H1 (cell line): ENCODE measurements around the gene HOGA1. TPM values are rescaled to one million over a fixed set of nuclear protein-coding genes. Genes with fewer than 3 reads are reported as not detected.

ENCODE experiments used
- CTCF ChIA-PET: fragments of 300-600 bp; sonication (Branson Sonifier 250); formaldehyde crosslinking; loops from one replicate; lab custom pipeline; 2021; ENCODE audit not compliant: partially characterized antibody; lab: Charles Lee
- POLR2A ChIA-PET: fragments of 300-600 bp; sonication (Branson Sonifier 250); formaldehyde crosslinking; loops from one replicate; lab custom pipeline; 2021; ENCODE audit warnings: inconsistent platforms; ENCODE audit not compliant: partially characterized antibody; lab: Charles Lee
- DNase-seq, 2 experiments: peaks; one replicate each; pipeline versions ENCODE4 v3.0.0 to v3.0.0-alpha.2; 2010 to 2022; ENCODE audit warnings: low spot score in 2 of 2, low read depth in 1 of 2, mixed read lengths in 1 of 2
- FAIRE-seq: peaks from 2 replicates; lab custom pipeline; 2011; peaks lifted over from hg19 to GRCh38; lab: Jason Lieb, UNC
- H2AFZ ChIP-seq: 2 replicates; pipeline ENCODE4 v1.8.1; 2012; ENCODE audit warnings: low read length, inconsistent platforms
- H2AK5ac ChIP-seq: 2 replicates; pipeline ENCODE4 v1.6.1; 2013; ENCODE audit warnings: low read depth, low read length
- H2BK120ac ChIP-seq: replicated peaks from 2 replicates; pipeline ENCODE3; 2013; ENCODE audit warnings: low read depth, low read length, inconsistent platforms
- H2BK12ac ChIP-seq: 2 replicates; pipeline ENCODE4 v1.6.1; 2013; ENCODE audit warnings: low read depth, low read length
- H2BK15ac ChIP-seq: 2 replicates; pipeline ENCODE4 v1.6.1; 2013; ENCODE audit warnings: low read length
- H2BK20ac ChIP-seq: 2 replicates; pipeline ENCODE4 v1.6.1; 2013; ENCODE audit warnings: low read length
- H2BK5ac ChIP-seq: 2 replicates; pipeline ENCODE4 v1.6.1; 2013; ENCODE audit warnings: low read depth, low read length
- H3K14ac ChIP-seq: 2 replicates; pipeline ENCODE4 v1.6.1; 2013; ENCODE audit warnings: inconsistent platforms; ENCODE audit not compliant: insufficient read length
- H3K18ac ChIP-seq: 2 replicates; pipeline ENCODE4 v1.6.1; 2013; ENCODE audit warnings: low read length; ENCODE audit errors: extremely low read depth
- H3K23ac ChIP-seq: 2 replicates; pipeline ENCODE4 v1.6.1; 2013; ENCODE audit warnings: inconsistent platforms; ENCODE audit not compliant: insufficient read length
- H3K23me2 ChIP-seq: 2 replicates; pipeline ENCODE4 v1.6.1; 2013; ENCODE audit warnings: low read depth, low read length
- H3K27ac ChIP-seq: 2 replicates; pipeline ENCODE4 v1.6.1; 2011; ENCODE audit warnings: low read depth, low read length, inconsistent platforms
- H3K27me3 ChIP-seq, 4 experiments: replicated peaks in 1 of 4; 1 replicate in 1 of 4; 2 replicates in 3 of 4; pipeline versions ENCODE4 v1.6.1 to v1.8.1; 2011 to 2013; ENCODE audit warnings: low read length in 3 of 4, mild to moderate bottlenecking in 3 of 4, inconsistent platforms in 2 of 4, mixed read lengths in 2 of 4, moderate library complexity in 1 of 4; ENCODE audit not compliant: control insufficient read depth in 3 of 4, insufficient read depth in 3 of 4; ENCODE audit errors: extremely low read depth in 1 of 4
- H3K36me3 ChIP-seq, 4 experiments: 2 replicates each; pipeline versions ENCODE4 v1.6.1 to v1.8.1; 2011 to 2013; ENCODE audit warnings: mild to moderate bottlenecking in 4 of 4, low read length in 3 of 4, moderate library complexity in 2 of 4, control low read depth in 1 of 4, inconsistent platforms in 1 of 4; ENCODE audit not compliant: insufficient read depth in 4 of 4, control insufficient read depth in 2 of 4
- H3K4ac ChIP-seq: replicated peaks from 2 replicates; pipeline ENCODE3; 2013; ENCODE audit warnings: low read length, low read depth, mixed read lengths, inconsistent platforms; ENCODE audit not compliant: insufficient read length
- H3K4me1 ChIP-seq, 4 experiments: replicated peaks in 1 of 4; 1 replicate in 1 of 4; 2 replicates in 3 of 4; pipeline versions ENCODE4 v1.6.1 to v1.8.1; 2011 to 2013; ENCODE audit warnings: low read length in 3 of 4, inconsistent platforms in 2 of 4, mixed read lengths in 1 of 4; ENCODE audit not compliant: insufficient read depth in 4 of 4, control insufficient read depth in 3 of 4
- H3K4me2 ChIP-seq, 2 experiments: 2 replicates each; pipeline versions ENCODE4 v1.6.1 to v1.8.1; 2011 to 2013; ENCODE audit warnings: low read depth in 2 of 2, low read length in 2 of 2, control low read depth in 1 of 2, inconsistent platforms in 1 of 2, mild to moderate bottlenecking in 1 of 2; ENCODE audit not compliant: insufficient read depth in 1 of 2
- H3K4me3 ChIP-seq, 4 experiments: fragments of 200-600, 300-600 bp in 1 of 4; sonication (generic), shearing (Covaris generic), sonication (Bioruptor Twin) in 1 of 4; 2 replicates each; pipeline versions ENCODE4 v1.5.1 to v1.8.1; 2011 to 2016; ENCODE audit warnings: low read length in 4 of 4, low read depth in 3 of 4, control low read depth in 2 of 4, inconsistent platforms in 2 of 4, mild to moderate bottlenecking in 2 of 4, mixed read lengths in 1 of 4, moderate library complexity in 1 of 4; ENCODE audit not compliant: insufficient read depth in 2 of 4; ENCODE audit errors: extremely low read depth in 1 of 4
- H3K56ac ChIP-seq: replicated peaks from 2 replicates; pipeline ENCODE3; 2013; ENCODE audit warnings: low read depth, mild to moderate bottlenecking, mixed read lengths, low read length, inconsistent platforms; ENCODE audit not compliant: insufficient read length
- H3K79me1 ChIP-seq: 2 replicates; pipeline ENCODE4 v1.6.1; 2013; ENCODE audit warnings: low read depth, low read length, control low read depth
- H3K79me2 ChIP-seq, 2 experiments: 2 replicates each; pipeline versions ENCODE4 v1.6.1 to v1.8.1; 2012 to 2013; ENCODE audit warnings: low read length in 2 of 2, mild to moderate bottlenecking in 2 of 2, inconsistent platforms in 1 of 2; ENCODE audit not compliant: insufficient read depth in 2 of 2, control insufficient read depth in 1 of 2
- H3K9ac ChIP-seq, 4 experiments: replicated peaks in 1 of 4; 1 replicate in 1 of 4; 2 replicates in 3 of 4; pipeline versions ENCODE4 v1.6.1 to v1.8.1; 2011 to 2013; ENCODE audit warnings: low read depth in 3 of 4, low read length in 3 of 4, control low read depth in 2 of 4, mild to moderate bottlenecking in 2 of 4, moderate library complexity in 2 of 4, inconsistent platforms in 1 of 4; ENCODE audit errors: extremely low read depth in 1 of 4
- H3K9me3 ChIP-seq, 2 experiments: 2 replicates each; pipeline versions ENCODE4 v1.6.1 to v1.8.1; 2012 to 2013; ENCODE audit warnings: mild to moderate bottlenecking in 2 of 2, moderate library complexity in 2 of 2, control low read depth in 1 of 2, inconsistent platforms in 1 of 2, low read depth in 1 of 2, low read length in 1 of 2, mixed read lengths in 1 of 2; ENCODE audit not compliant: insufficient read depth in 2 of 2
- H4K20me1 ChIP-seq, 2 experiments: replicated peaks in 1 of 2; 2 replicates each; pipeline versions ENCODE3 to v1.8.1; 2011 to 2013; ENCODE audit warnings: inconsistent platforms in 2 of 2, low read length in 2 of 2, mild to moderate bottlenecking in 1 of 2; ENCODE audit not compliant: insufficient read depth in 2 of 2, control insufficient read depth in 1 of 2
- H4K5ac ChIP-seq: 2 replicates; pipeline ENCODE4 v1.6.1; 2013; ENCODE audit warnings: low read length, low read depth, mixed read lengths, inconsistent platforms; ENCODE audit not compliant: insufficient read length
- H4K8ac ChIP-seq: 2 replicates; pipeline ENCODE4 v1.8.0; 2013; ENCODE audit warnings: mild to moderate bottlenecking, moderate library complexity, low read length, inconsistent platforms; ENCODE audit not compliant: insufficient read depth; ENCODE audit errors: extremely low read depth
- H4K91ac ChIP-seq: replicated peaks from 2 replicates; pipeline ENCODE3; 2013; ENCODE audit warnings: low read length, mixed read lengths, inconsistent platforms; ENCODE audit not compliant: insufficient read length
- CBX8 ChIP-seq: fragments of 300-800, 300-1000 bp; sonication (generic); IDR thresholded peaks from 2 replicates; pipeline ENCODE4 v1.7.1; 2016; ENCODE audit warnings: low read depth, low read length, borderline replicate concordance
- CEBPB ChIP-seq: IDR thresholded peaks from 2 replicates; pipeline ENCODE4 v1.6.1; 2012; ENCODE audit warnings: low read depth, low read length
- CHD1 ChIP-seq: IDR thresholded peaks from 2 replicates; pipeline ENCODE4 v1.6.1; 2012; ENCODE audit warnings: low read depth, low read length, improper control_type of control experiment
- CHD2 ChIP-seq: IDR thresholded peaks from 2 replicates; pipeline ENCODE4 v1.6.1; 2012; ENCODE audit warnings: low read length, improper control_type of control experiment
- EZH2 ChIP-seq: fragments of 200-600 bp; sonication (generic); IDR thresholded peaks from 2 replicates; pipeline ENCODE4 v1.7.1; 2012; ENCODE audit warnings: low read depth, mild to moderate bottlenecking, moderate library complexity, low read length, inconsistent platforms; ENCODE audit not compliant: severe bottlenecking
- KDM1A ChIP-seq: fragments of 200-600, 300-600 bp; sonication (generic); IDR thresholded peaks from 2 replicates; pipeline ENCODE4 v1.7.1; 2016; ENCODE audit warnings: mild to moderate bottlenecking, low read length, borderline replicate concordance
- KDM5A ChIP-seq: fragments of 200-600 bp; IDR thresholded peaks from 2 replicates; pipeline ENCODE4 v1.7.1; 2012; ENCODE audit warnings: mild to moderate bottlenecking, low read length, inconsistent platforms, mixed read lengths
- SIX5 ChIP-seq: IDR thresholded peaks from 2 replicates; pipeline ENCODE4 v1.6.1; 2011; ENCODE audit warnings: mild to moderate bottlenecking, low read depth, low read length
- TCF12 ChIP-seq: IDR thresholded peaks from 2 replicates; pipeline ENCODE4 v1.6.1; 2011; ENCODE audit warnings: low read depth, mild to moderate bottlenecking, low read length
- WGBS, 2 experiments: shearing (Covaris generic) in 1 of 2; methylation state at CpG; one replicate each; pipeline versions ENCODE4 v1.1.6 to v1.1.7; 2013 to 2015; ENCODE audit warnings: low lambda C conversion rate in 2 of 2, mixed read lengths in 2 of 2, inconsistent platforms in 1 of 2, low coverage in 1 of 2, missing lambda C conversion rate in 1 of 2; ENCODE audit not compliant: insufficient replicate concordance in 2 of 2, insufficient coverage in 1 of 2, insufficient read length in 1 of 2; ENCODE audit errors: extremely low coverage in 1 of 2, missing lambda C conversion rate in 1 of 2; 5-methylcytosine and 5-hydroxymethylcytosine counted together
- polyA plus RNA-seq, 7 experiments: library from polyadenylated mRNA; depleted of rRNA in 3 of 7; stranded (reverse) in 5 of 7; unstranded in 2 of 7; fragments of >200 nt in 5 of 7; fragments of 200-250 nt in 2 of 7; gene quantifications; 1 replicate in 5 of 7; 2 replicates in 1 of 7; 4 replicates in 1 of 7; pipeline versions ENCODE4 v1.2.1 to v1.2.3, GENCODE V29; 2011 to 2013; ENCODE audit warnings: missing spikeins in 2 of 7, mixed read lengths in 2 of 7
- total RNA-seq: library from RNA; stranded (reverse); fragmentation: NEBNext Ultra II Directional; extraction: Animal tissue kit (Norgen Biotek cat#: 25700); gene quantifications from 2 replicates; pipeline ENCODE4 v1.2.1, GENCODE V29; 2021
- TF ChIP-seq, protein P1 (sequence below): IDR thresholded peaks from 2 replicates; pipeline ENCODE4 v1.6.1; 2011; ENCODE audit warnings: low read depth, mild to moderate bottlenecking, low read length; ENCODE audit not compliant: insufficient read depth
- TF ChIP-seq, protein P2 (sequence below), 3 experiments: IDR thresholded peaks; 1 replicate in 2 of 3; 2 replicates in 1 of 3; pipeline versions ENCODE4 v1.5.1 to v1.6.1; 2011; ENCODE audit warnings: low read length in 3 of 3, mild to moderate bottlenecking in 3 of 3, inconsistent platforms in 2 of 3, low read depth in 1 of 3, moderate library complexity in 1 of 3; ENCODE audit not compliant: insufficient read depth in 1 of 3; ENCODE audit errors: control extremely low read depth in 1 of 3

Gene HOGA1
- total and polyA plus RNA-seq, 2 of the 8 experiments (the other 6 are each of a cell fraction or from before 2014, with no cell fraction given) = 0.28 to 1.00 TPM

DNA sequence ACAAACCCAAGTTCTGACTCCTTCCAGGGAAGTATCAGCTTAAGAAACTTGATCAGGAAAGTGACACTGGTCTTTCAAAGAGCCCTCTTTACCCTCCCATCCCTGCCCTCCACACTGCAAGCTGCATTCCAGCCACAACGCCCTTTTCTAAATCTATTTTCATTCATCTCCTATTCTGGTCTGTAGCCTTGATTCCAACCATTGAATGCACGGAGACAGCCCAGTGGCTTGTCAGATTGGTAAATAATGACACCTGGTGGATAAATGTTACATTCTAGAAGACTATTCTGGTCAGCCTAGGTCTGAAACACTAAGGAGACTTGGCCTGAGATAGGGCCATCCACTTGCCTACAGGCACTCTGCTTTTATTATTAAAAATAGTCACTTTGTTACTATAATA, 28.2 kb downstream of the HOGA1 start:
- Histone ChIP-seq H3K27me3 (no peaks in the 10 kb centered on the region), H3K79me2 (no peaks in the 10 kb centered on the region), H4K91ac (no peak overlapping the region), H2BK120ac (no peak overlapping the region), H2AFZ (no peak overlapping the region), H3K79me1 (no peaks in the 10 kb centered on the region), H3K9ac (no peak overlapping the region), H3K27ac (no peak overlapping the region), H2BK20ac (no peak overlapping the region), H3K18ac (no peak overlapping the region), H3K4me2 (no peak overlapping the region), H4K8ac (no peak overlapping the region), H3K9me3 (no peaks in the 10 kb centered on the region), H3K23me2 (no peaks in the 10 kb centered on the region), H3K14ac (no peak overlapping the region), H2BK12ac (no peak overlapping the region), H2BK15ac (no peak overlapping the region), H2BK5ac (no peak overlapping the region), H3K4ac (no peak overlapping the region), H3K36me3 (peaks cover 0 to 3% (median 2%) of the 10 kb centered on the region in 4 experiments; a peak in 1 of 8 replicates), H3K23ac (no peak overlapping the region), H3K56ac (no peak overlapping the region), H3K4me3 (no peak overlapping the region), H2AK5ac (no peak overlapping the region), H4K20me1 (peaks cover 0 to 2% of the 10 kb centered on the region in 2 experiments), H3K4me1 (peaks cover 0 to 5% (median 3%) of the 10 kb centered on the region in 4 experiments; a peak in 5 of 7 replicates), H4K5ac (peak overlapping the region; percentile 19)
- DNase-seq = peak in 1 of 2 experiments; percentile 27
- WGBS, 2 experiments = 44% methylated on average over 2 of the region's 2 CpGs; no CpG with 5 or more reads in 1 of the 2 experiments
- ChIA-PET POLR2A (interaction anchor here (1.2 to 1.3 kb wide), 2 partner anchors 35 to 148 kb away, joined by 3 to 4 read pairs; no protein-coding TSS in a partner anchor), CTCF (interaction anchor here (0.6 to 12.2 kb wide), 39 partner anchors 10 to 213 kb away, joined by 3 to 152 read pairs (median 5); partner anchors contain the start of genes ANKRD2, HOGA1 and MORN4)
- FAIRE-seq = peak; percentile 65
- TF ChIP-seq SIX5 (no peak), TCF12 (no peak), KDM5A (no peak), CHD1 (no peak), CEBPB (no peak), KDM1A (no peak), CHD2 (no peak), CBX8 (no peak), EZH2 (no peak)
- TF ChIP-seq, protein P1, sequence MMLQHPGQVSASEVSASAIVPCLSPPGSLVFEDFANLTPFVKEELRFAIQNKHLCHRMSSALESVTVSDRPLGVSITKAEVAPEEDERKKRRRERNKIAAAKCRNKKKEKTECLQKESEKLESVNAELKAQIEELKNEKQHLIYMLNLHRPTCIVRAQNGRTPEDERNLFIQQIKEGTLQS = no peak
- TF ChIP-seq, protein P2, sequence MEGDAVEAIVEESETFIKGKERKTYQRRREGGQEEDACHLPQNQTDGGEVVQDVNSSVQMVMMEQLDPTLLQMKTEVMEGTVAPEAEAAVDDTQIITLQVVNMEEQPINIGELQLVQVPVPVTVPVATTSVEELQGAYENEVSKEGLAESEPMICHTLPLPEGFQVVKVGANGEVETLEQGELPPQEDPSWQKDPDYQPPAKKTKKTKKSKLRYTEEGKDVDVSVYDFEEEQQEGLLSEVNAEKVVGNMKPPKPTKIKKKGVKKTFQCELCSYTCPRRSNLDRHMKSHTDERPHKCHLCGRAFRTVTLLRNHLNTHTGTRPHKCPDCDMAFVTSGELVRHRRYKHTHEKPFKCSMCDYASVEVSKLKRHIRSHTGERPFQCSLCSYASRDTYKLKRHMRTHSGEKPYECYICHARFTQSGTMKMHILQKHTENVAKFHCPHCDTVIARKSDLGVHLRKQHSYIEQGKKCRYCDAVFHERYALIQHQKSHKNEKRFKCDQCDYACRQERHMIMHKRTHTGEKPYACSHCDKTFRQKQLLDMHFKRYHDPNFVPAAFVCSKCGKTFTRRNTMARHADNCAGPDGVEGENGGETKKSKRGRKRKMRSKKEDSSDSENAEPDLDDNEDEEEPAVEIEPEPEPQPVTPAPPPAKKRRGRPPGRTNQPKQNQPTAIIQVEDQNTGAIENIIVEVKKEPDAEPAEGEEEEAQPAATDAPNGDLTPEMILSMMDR (IDR thresholded peaks at IDR 0.05; ENCODE audit: control extremely low read depth in 1 of 3, insufficient read depth in 1 of 3, low read depth in 1 of 3, low read length in 3 of 3) = peak in 2 of 3 experiments; percentile 49 to 73; a peak in 3 of 4 replicates
